ENCODE results near the gene ZFPM1. TPM values are rescaled to one million over a fixed set of nuclear protein-coding genes. Genes with fewer than 3 reads are reported as not detected.

ZFPM1 gene
- total RNA-seq, 3 donors from 2014 or later (not counting 1 experiment from before 2014, with no cell fraction given): 56.3 to 71.0 (median 64.6) TPM

- no peak overlapping the region for H3K27ac ChIP-seq (ENCODE audit: low read length)
- no peak for DNase-seq
- no peak for ATAC-seq
- Mint-ChIP-seq H3K4me3 (no peak overlapping the region), H3K36me3 (no peaks in the 10 kb centered on the region), H3K27ac (peak overlapping the region in 1 of 2 donors; percentile 27), H3K9me3 (peaks cover 0 to 2% of the 10 kb centered on the region in 2 donors), H3K27me3 (ENCODE audit: low read depth in 2 of 2) (no peaks in the 10 kb centered on the region), H3K4me1 (peaks cover 0 to 12% of the 10 kb centered on the region in 2 donors)
- TF ChIP-seq CTCF (IDR thresholded peaks at IDR 0.05): no peak
- no peaks in the 10 kb centered on the region for H3K4me1 ChIP-seq (ENCODE audit: control insufficient read depth, insufficient read depth, low read length)
- no peak overlapping the region for H3K4me3 ChIP-seq (ENCODE audit: low read length)
- H3K9me3 ChIP-seq (ENCODE audit: control insufficient read depth, insufficient read depth, low read length): no peaks in the 10 kb centered on the region
- no peaks in the 10 kb centered on the region for H3K36me3 ChIP-seq (ENCODE audit: control insufficient read depth, insufficient read depth, low read length)
- 50% methylated on average over 3 of the region's 3 CpGs for WGBS (ENCODE audit: insufficient coverage)
- no peaks in the 10 kb centered on the region for H3K27me3 ChIP-seq (ENCODE audit: control insufficient read depth, insufficient read depth, low read length)
- intact Hi-C loops (cut with micrococcal nuclease): no loop called here
Measured at GRCh38 chr16:88422733-88423447, 30.2 kb upstream of the ZFPM1 start.

GRCh38 chr16:88423448-88423850 is 29.6 kb upstream of the ZFPM1 start:
- no peaks in the 10 kb centered on the region for H3K27me3 ChIP-seq (ENCODE audit: control insufficient read depth, insufficient read depth, low read length)
- 92% methylated on average over 6 of the region's 6 CpGs for WGBS (ENCODE audit: insufficient coverage)
- Mint-ChIP-seq H3K4me3 (no peak overlapping the region), H3K4me1 (peaks cover 0 to 12% of the 10 kb centered on the region in 2 donors), H3K27ac (no peak overlapping the region), H3K27me3 (ENCODE audit: low read depth in 2 of 2) (no peaks in the 10 kb centered on the region), H3K9me3 (peaks cover 0 to 2% of the 10 kb centered on the region in 2 donors), H3K36me3 (no peaks in the 10 kb centered on the region)
- H3K36me3 ChIP-seq (ENCODE audit: control insufficient read depth, insufficient read depth, low read length): no peaks in the 10 kb centered on the region
- H3K4me1 ChIP-seq (ENCODE audit: control insufficient read depth, insufficient read depth, low read length): no peaks in the 10 kb centered on the region
- no peaks in the 10 kb centered on the region for H3K9me3 ChIP-seq (ENCODE audit: control insufficient read depth, insufficient read depth, low read length)
- no peak for TF ChIP-seq CTCF (IDR thresholded peaks at IDR 0.05)
- DNase-seq (no peak), ATAC-seq (no peak)
- H3K27ac ChIP-seq (ENCODE audit: low read length): no peak overlapping the region
- intact Hi-C loops (cut with micrococcal nuclease): no loop called here
- no peak overlapping the region for H3K4me3 ChIP-seq (ENCODE audit: low read length)

GRCh38 chr16:88424587-88425235 is 28.4 kb upstream of the ZFPM1 start:
- intact Hi-C loops (cut with micrococcal nuclease): no loop called here
- H3K36me3 Mint-ChIP-seq: no peaks in the 10 kb centered on the region

More at GRCh38 chr16:88424587-88425235, 28.4 kb upstream of the ZFPM1 start:
- H3K27ac Mint-ChIP-seq: peak overlapping the region in 1 of 2 donors; percentile 59
- Histone ChIP-seq H3K9me3 (ENCODE audit: control insufficient read depth, insufficient read depth, low read length) (no peaks in the 10 kb centered on the region), H3K4me1 (ENCODE audit: control insufficient read depth, insufficient read depth, low read length) (peaks cover 9% of the 10 kb centered on the region), H3K36me3 (ENCODE audit: control insufficient read depth, insufficient read depth, low read length) (no peaks in the 10 kb centered on the region), H3K27ac (ENCODE audit: low read length) (no peak overlapping the region), H3K4me3 (ENCODE audit: low read length) (no peak overlapping the region), H3K27me3 (ENCODE audit: control insufficient read depth, insufficient read depth, low read length) (no peaks in the 10 kb centered on the region)
- H3K27me3 Mint-ChIP-seq (ENCODE audit: low read depth in 2 of 2): no peaks in the 10 kb centered on the region
- ATAC-seq (peak in 1 of 3 donors; percentile 34), DNase-seq (no peak)
- H3K9me3 Mint-ChIP-seq: peaks cover 0 to 2% of the 10 kb centered on the region in 2 donors
- TF ChIP-seq CTCF (IDR thresholded peaks at IDR 0.05): no peak
- no peak overlapping the region for H3K4me3 Mint-ChIP-seq
- WGBS (ENCODE audit: insufficient coverage): 24% methylated on average over 24 of the region's 24 CpGs
- H3K4me1 Mint-ChIP-seq: peaks cover 0 to 14% of the 10 kb centered on the region in 2 donors

Measured in natural killer cell (primary cell).